ENCODE results near the gene SIK3.

SIK3 gene

GRCh38 chr11:117019871-117020270, 78.4 kb downstream of the SIK3 start:
- TF ChIP-seq CTCF (IDR thresholded peaks at IDR 0.05; ENCODE audit: low read depth, low read length, missing control alignments), result no peak
- no peak overlapping the region for H3K4me3 ChIP-seq (replicated peaks; ENCODE audit: low read depth, low read length)
- no peak for DNase-seq (ENCODE audit: extremely low read depth, low read depth)

DNA sequence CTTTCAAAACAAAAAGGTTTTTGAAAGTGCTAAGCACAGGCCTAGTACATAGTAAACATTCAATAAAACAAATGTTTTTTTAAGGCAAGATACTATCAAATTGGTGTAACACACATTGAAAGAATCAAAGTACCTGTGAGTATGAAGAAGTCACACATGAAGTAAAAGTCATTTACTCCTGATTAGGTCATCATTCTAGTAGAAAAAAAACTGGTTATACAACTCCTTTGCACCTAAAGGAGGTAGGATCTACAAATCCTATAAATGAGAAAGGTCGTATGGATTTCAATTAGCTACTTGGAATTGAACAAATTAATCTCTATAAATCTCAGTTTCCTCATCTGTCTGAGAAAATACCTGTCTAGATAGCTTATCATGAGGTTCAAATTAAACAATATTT, 80.8 kb downstream of the SIK3 start:
- no peak for DNase-seq (ENCODE audit: extremely low read depth, low read depth)
- no peak for TF ChIP-seq CTCF (IDR thresholded peaks at IDR 0.05; ENCODE audit: low read depth, low read length, missing control alignments)
- H3K4me3 ChIP-seq (replicated peaks; ENCODE audit: low read depth, low read length), result no peak overlapping the region

GRCh38 chr11:117016747-117017146, 81.5 kb downstream of the SIK3 start:
- DNase-seq (ENCODE audit: extremely low read depth, low read depth), result no peak
- TF ChIP-seq CTCF (IDR thresholded peaks at IDR 0.05; ENCODE audit: low read depth, low read length, missing control alignments), result no peak

DNA sequence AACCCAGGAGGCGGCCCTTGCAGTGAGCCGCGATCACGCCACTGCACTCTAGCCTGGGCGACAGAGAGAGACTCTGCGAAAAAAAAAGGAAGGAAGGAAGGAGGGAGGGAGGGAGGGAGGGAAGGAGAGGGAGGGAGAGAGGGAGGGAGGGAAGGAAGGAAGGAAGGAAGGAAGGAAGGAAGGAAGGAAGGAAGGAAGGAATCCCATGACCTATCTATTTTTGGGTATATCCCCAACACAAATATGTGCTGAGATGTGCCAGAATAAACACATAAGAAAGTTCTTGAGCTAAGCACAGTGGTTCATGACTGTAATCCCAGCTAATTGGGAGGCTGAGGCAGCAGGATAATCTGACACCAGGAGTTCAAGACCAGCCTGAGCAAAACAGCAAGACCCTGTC, 82.0 kb downstream of the SIK3 start:
- TF ChIP-seq CTCF (IDR thresholded peaks at IDR 0.05; ENCODE audit: low read depth, low read length, missing control alignments), result no peak
- DNase-seq (ENCODE audit: extremely low read depth, low read depth), result no peak
- H3K4me3 ChIP-seq (replicated peaks; ENCODE audit: low read depth, low read length), result no peak overlapping the region

More at GRCh38 chr11:117016747-117017146, 81.5 kb downstream of the SIK3 start:
- H3K4me3 ChIP-seq (replicated peaks; ENCODE audit: low read depth, low read length), result no peak overlapping the region

GRCh38 chr11:117011541-117011898, 86.7 kb downstream of the SIK3 start:
- no peak for TF ChIP-seq CTCF (IDR thresholded peaks at IDR 0.05; ENCODE audit: low read depth, low read length, missing control alignments)
- H3K4me3 ChIP-seq (replicated peaks; ENCODE audit: low read depth, low read length), result no peak overlapping the region
- DNase-seq (ENCODE audit: extremely low read depth, low read depth), result no peak

- TF ChIP-seq CTCF (IDR thresholded peaks at IDR 0.05; ENCODE audit: low read depth, low read length, missing control alignments), result no peak
- peak; percentile 86 for DNase-seq (ENCODE audit: extremely low read depth, low read depth)
- no peak overlapping the region for H3K4me3 ChIP-seq (replicated peaks; ENCODE audit: low read depth, low read length)
Measured at GRCh38 chr11:117010808-117011540, 87.3 kb downstream of the SIK3 start.

Data from HFF-Myc (cell line).